IPS-18c (cell line): ENCODE data around the gene CFAP70.
"Not testable (repeated sequence)": the region's sequence is repeated elsewhere in the genome, so short reads cannot be mapped to it uniquely, and the experiment has no call there.

Source experiments
- H3K4me3 ChIP-seq: 2 replicates; pipeline ENCODE4 v1.7.0; 2013; ENCODE audit warnings: low read depth, mild to moderate bottlenecking, low read length, moderate library complexity; ENCODE audit not compliant: insufficient read depth
- H3K9me3 ChIP-seq: one replicate; pipeline ENCODE4 v1.6.1; 2013; ENCODE audit warnings: mild to moderate bottlenecking, low read length, moderate library complexity; ENCODE audit not compliant: control insufficient read depth, insufficient read depth

CFAP70 gene

DNA sequence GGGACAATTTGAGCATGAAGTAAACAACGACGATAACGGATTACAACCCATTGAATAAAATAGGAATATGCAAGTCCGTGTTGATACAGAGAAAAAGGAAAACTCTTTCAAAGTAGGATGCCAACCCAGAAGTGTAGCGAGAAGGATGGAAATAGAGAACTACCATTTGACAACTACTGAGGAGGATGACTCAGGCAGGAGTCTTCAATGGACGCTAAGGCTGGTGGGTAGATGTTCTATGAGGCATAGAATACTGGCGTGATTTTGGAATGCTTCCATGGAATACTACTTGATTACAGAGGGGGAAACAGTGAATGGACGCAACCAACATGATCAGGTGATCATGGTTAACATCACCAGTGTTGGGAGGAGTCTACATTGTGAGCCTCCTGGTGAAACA, 828 bp upstream of the CFAP70 start:
- H3K9me3 ChIP-seq = no peaks in the 10 kb centered on the region
- H3K4me3 ChIP-seq = no peak overlapping the region

DNA sequence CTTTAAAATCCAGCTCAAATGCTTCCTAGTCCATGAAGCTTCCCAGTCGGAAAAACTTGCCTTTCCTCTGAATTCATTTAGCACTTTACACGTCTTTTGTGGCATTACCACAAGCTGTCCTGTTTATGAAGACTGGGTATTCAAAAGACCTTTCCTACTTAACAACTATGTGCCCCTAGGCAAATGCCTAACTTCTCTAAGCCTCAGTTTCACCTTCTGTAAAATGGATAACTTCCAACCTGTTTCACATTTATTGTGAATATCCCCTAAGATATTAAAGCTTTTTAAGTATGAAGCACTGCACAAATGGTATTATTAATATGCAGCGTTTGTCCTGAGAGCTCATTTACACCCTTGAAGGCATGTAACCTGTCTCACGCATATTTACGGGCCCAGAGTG, 843 bp downstream of the CFAP70 start:
- Histone ChIP-seq H3K4me3 (peak overlapping the region; percentile 82), H3K9me3 (no peaks in the 10 kb centered on the region)

DNA sequence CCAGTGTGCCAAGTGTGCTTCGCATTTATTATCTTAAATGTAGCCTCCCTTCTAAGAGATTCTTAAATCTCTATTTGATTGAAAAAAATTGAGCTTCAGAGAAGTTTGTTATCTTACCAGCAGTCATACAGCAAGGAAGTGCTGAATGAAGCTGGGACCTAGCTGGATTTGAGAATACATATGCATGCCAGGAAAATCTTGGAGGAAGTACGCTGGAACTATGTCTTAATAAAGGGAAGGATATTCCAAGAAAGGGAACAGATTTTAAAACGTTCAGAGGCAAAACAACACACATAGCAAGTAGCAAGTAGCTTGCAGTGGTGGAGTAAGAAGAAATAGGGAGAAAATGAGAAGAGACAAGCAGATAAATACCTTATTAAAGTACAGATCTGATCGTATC, 1.5 kb downstream of the CFAP70 start:
- no peak overlapping the region for H3K4me3 ChIP-seq
- no peaks in the 10 kb centered on the region for H3K9me3 ChIP-seq

GRCh38 chr10:73344269-73344668, 14.4 kb downstream of the CFAP70 start:
- no peaks in the 10 kb centered on the region for H3K9me3 ChIP-seq
- H3K4me3 ChIP-seq = no peak overlapping the region

DNA sequence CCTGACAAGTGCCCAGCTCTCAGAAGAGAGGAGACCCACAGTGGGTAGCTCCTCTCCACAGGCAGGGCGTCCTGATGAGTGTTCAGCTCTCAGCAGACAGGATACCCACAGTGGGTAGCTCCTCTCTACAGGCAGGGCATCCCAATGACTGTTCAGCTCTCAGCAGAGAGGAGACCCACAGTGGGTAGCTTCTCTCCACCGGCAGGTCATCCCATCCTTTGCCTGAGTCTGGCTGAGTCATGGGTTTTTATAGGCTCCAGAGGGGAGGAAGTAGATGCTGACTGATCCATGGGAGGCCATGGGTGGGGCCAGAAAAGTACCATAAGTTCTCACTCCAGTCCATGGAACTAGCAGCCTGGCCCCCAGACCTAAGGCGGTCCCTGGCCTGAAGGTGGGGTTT, 18.5 kb downstream of the CFAP70 start:
- Histone ChIP-seq H3K9me3 (no peaks in the 10 kb centered on the region), H3K4me3 (no peak overlapping the region)

DNA sequence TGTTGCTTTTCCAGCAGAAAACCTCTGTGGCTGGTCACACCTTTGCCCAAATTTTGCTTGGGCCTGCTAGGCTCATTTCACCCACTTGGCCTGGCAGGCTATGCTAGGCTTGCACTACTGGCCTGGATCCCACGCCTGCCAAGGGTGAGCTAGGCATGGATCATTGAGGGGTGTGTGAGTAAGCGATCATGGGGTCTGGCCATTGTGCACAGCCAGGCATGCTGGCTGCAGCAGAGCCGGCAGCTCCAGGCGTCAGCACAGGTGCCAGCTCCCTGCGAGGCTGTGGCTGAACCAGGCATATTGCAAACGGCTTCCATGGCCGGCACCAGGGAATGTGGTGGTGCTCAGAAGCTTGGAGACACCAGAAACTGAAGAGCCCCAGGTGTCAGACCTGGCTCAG, 19.2 kb downstream of the CFAP70 start:
- Histone ChIP-seq H3K4me3 (no peak overlapping the region), H3K9me3 (no peaks in the 10 kb centered on the region)

GRCh38 chr10:73338801-73339368, 19.8 kb downstream of the CFAP70 start:
- no peak overlapping the region for H3K4me3 ChIP-seq
- no peaks in the 10 kb centered on the region for H3K9me3 ChIP-seq

DNA sequence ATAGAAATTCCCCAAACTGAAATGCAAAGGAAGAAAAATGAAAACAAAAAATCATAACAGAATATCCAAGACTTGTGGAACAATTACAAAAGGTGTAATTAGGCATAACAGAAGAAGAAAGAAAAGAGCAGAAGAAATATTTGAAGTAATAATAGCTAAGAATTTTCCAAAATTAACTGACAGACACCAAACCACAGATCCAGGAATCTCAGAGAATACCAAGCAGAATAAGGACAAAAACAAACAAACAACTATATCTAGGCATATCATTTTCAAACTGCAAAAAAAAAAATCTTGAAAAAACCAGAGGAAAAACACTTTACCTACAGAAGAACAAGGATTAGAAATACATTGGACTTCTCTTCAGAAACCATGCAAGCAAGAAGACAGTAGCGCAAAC, 25.5 kb downstream of the CFAP70 start:
- H3K9me3 ChIP-seq = no peaks in the 10 kb centered on the region
- no peak overlapping the region for H3K4me3 ChIP-seq

- no peak overlapping the region for H3K4me3 ChIP-seq
- no peaks in the 10 kb centered on the region for H3K9me3 ChIP-seq
Measured at GRCh38 chr10:73332379-73332778, 26.3 kb downstream of the CFAP70 start.

GRCh38 chr10:73328523-73328922, 30.1 kb downstream of the CFAP70 start:
- H3K9me3 ChIP-seq, H3K4me3 ChIP-seq: not testable (repeated sequence)

DNA sequence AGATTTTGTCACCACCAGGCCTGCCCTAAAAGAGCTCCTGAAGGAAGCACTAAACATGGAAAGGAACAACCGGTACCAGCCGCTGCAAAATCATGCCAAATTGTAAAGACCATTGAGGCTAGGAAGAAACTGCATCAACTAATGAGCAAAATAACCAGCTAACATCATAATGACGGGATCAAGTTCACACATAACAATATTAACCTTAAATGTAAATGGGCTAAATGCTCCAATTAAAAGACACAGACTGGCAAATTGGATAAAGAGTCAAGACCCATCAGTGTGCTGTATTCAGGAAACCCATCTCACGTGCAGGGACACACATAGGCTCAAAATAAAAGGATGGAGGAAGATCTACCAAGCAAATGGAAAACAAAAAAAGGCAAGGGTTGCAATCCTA, 33.4 kb downstream of the CFAP70 start:
- not testable (repeated sequence) for H3K9me3 ChIP-seq, H3K4me3 ChIP-seq

GRCh38 chr10:73323582-73323981, 35.1 kb downstream of the CFAP70 start:
- H3K9me3 ChIP-seq, H3K4me3 ChIP-seq: not testable (repeated sequence)

GRCh38 chr10:73310475-73310874, 48.2 kb downstream of the CFAP70 start:
- H3K9me3 ChIP-seq = no peaks in the 10 kb centered on the region
- no peak overlapping the region for H3K4me3 ChIP-seq

DNA sequence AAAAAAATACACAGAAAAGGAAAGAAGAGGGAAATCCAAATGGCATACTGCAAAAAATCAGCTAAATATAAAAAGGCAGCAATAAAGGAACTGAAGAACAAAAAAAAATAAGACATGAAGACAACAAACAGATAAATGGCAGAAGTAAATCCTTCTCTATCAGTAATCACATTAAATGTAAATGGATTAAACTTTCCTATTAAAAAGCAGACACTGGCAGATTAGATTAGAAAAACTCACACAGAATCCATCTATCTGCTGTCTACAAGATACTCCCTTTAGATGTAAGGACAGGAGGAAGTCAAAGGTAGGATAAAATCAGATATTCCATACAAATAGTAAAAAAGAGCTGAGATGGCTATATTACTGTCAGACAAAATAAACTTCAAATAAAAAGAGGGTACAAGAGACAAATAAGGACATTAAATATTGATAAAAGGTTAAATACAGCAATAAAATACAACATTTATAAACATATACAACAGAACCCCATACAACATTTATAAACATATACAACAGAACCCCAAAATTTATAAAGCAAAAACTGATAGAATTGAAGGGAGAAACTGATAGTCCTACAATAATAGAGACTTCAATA, 51.4 kb downstream of the CFAP70 start:
- Histone ChIP-seq H3K9me3 (no peaks in the 10 kb centered on the region), H3K4me3 (no peak overlapping the region)

GRCh38 chr10:73306171-73306708, 52.4 kb downstream of the CFAP70 start:
- no peak overlapping the region for H3K4me3 ChIP-seq
- H3K9me3 ChIP-seq = no peaks in the 10 kb centered on the region

DNA sequence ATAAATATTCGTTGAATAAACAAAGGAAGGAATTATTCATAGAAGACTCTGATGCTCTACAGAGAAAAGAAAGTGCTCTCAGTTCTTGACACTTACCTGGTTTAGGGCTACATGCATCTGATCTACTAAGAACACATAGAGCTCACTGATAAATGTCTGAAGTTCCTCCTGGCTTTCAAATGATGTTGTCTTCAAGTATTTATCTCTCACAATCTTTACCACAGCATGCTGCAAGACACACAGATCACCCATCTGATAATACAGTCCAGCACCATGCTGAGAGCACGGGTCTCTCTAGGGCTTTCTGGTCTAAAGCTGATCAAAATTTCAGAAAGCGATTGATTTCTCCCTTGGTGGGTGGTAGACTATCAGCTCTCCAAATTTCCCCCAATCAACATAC, 61.7 kb downstream of the CFAP70 start:
- H3K4me3 ChIP-seq = no peak overlapping the region
- no peaks in the 10 kb centered on the region for H3K9me3 ChIP-seq

DNA sequence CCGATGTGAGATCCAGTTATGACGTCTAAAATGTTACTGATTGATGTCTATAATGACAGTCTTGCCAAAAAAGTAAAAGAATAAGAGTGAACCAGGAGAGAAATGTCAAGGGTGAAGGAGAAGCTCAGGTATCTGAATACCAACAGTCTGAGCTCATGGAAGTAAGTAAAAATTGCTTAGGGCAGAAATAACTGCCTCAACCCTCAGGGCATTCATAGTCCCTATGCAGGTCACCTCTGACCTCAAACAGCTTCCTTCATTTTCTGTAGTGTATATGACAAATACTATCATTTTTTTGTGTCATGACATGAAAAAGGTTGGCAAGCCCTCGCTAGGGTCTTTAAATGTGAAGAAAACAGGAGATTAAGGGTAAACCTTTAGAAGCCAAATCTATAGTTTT, 65.2 kb downstream of the CFAP70 start:
- Histone ChIP-seq H3K4me3 (no peak overlapping the region), H3K9me3 (peaks cover 3% of the 10 kb centered on the region)

GRCh38 chr10:73289958-73290357, 68.7 kb downstream of the CFAP70 start:
- peaks cover 3% of the 10 kb centered on the region for H3K9me3 ChIP-seq
- H3K4me3 ChIP-seq = no peak overlapping the region

DNA sequence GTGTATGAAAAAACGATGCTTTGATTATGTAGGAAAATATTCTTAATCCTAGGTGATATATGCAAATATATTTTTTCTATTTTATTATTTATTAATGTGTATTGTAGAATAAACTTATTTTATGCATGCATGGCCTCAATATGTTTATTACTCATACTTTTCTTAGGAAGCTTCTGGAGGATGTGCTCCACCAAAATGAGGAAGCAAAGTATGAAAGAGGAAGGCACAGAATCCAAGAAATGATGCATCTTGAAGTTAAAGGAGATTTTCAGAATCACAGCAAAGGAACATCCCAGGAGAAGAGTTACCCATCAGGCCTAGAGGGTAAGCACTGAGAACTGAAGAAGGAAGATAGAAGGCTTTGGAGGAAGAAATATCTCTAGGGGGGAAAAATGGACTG, 71.2 kb downstream of the CFAP70 start:
- Histone ChIP-seq H3K4me3 (no peak overlapping the region), H3K9me3 (peaks cover 3% of the 10 kb centered on the region)
